GM21737 (cell line): ENCODE results near the gene SSTR3.
"Not testable (repeated sequence)": the region's sequence is repeated elsewhere in the genome, so short reads cannot be mapped to it uniquely, and the experiment has no call there.

Experiments used
- ATAC-seq: cut with Tn5 transposase; IDR thresholded peaks from one replicate; pipeline ENCODE4 v1.9.1; 2021; ENCODE audit warnings: mild to moderate bottlenecking, moderate library complexity; ENCODE audit not compliant: unreplicated experiment

Gene SSTR3

DNA sequence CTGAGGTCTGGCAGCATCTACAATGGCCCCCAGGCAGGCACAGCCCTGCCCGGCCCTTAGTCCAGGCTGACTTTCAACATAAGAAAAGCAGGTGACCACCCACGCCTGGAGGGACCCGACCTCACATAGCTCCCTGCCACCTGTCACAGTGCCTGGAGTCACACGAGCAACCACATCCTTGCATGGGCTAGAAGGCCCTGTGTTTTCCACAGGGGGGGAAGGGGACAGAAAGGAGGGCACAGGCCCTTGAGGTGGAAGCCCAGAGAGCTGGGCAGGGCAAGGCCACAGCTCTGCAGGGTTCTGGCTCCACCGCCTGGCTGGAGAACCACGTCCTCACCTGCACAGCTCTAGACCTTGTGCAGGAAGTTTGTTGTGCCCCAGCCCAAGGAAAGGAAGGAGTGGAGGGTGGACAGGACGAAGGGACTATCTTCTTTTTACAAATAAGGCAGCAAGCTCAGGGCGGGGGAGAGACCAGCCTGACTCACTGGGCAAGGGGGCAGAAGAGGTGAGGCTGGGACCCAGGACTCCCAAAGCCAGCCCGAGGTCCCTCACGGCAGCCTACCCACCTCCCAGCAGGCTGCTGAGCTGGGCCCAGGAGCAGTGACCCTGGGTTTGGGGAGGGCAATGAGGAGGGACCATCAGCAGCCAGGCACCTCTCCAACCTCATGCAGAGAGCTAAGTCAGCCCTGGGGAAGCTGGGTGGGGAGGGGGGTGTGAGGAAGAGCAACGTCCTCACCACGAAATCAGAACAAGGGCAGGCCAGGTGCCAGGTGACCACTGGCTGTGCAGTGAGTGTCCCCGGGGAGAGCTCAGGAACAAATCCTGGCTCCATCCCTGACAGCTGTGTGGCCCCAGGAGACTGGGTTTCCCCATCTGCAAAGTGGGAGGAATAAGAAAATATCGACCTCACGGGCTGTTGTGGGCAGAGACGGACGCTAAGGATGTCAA is 28.6 kb downstream of the SSTR3 start:
- no peak for ATAC-seq

DNA sequence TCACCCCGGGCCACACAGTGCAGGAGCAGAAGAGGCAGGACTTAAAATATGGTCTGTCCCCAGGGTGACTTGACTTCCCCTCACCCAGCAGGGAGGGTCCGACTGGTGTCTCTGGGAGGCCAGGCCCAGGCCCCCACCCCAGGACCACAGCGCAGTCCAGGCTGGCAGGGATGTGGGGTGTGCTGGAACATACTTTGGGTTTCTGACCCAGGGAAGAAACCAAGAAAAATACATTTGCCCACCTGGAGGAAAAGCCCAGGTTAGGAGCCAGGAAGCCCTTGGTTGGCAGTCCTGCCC is 29.4 kb downstream of the SSTR3 start:
- ATAC-seq = no peak

DNA sequence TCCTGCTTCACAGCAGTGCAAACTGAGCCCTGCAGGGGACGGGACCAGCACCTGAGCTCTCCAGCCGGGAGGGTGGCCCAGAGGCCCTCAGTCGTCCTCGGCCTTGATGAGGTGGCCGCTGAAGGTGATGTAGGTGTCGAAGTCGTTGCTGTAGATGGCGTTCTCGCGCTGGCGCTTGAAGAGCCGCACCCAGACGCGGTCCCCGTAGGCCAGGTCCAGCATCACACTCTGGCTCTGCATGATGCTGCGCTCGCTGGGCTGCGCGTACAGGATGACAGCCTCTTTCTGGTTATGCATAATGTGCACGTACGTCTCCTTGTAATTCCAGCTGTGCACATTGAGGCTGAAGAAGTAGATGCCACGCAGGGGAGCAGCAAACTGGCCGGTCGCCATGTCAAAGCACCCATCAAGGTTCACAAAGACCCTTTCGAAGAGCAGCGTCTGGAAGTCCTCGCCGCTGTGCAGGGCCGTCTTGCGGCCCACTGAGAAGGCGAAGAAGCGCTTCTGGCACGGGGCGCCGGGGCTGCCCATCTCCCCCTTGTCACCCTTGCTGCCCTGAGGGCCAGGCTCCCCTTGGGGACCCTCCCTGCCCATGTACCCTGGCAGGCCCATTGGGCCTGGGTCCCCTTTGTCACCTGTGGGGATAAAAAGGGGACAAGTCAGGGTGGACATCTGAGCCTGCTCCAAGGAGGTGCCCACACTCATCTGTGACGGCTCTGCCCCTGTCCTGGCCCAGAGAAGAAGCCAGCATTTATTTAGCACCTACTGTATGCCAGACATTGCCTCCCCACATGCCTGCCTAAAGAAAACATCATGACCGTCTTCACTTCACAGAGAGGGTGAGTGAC is 30.0 kb downstream of the SSTR3 start:
- no peak for ATAC-seq

DNA sequence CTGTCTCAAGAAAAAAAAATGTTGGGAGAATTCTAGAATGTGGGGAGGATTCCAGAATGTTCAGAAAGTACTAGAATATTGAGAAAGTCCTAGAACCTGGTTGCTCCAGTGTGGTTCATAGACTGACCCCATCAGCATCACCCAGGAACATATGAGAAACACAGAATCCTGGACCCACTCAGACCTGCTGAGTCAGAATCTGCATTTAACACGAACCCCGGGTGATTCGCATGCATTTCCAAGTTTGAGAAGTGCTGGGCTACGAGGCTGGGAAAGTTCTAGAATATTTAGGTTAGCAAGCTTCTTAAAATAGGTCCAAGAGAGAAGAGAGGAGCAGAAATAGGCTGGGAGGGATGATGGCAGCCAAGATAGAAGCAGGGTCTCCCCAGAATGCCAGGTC is 30.6 kb downstream of the SSTR3 start:
- no peak for ATAC-seq

DNA sequence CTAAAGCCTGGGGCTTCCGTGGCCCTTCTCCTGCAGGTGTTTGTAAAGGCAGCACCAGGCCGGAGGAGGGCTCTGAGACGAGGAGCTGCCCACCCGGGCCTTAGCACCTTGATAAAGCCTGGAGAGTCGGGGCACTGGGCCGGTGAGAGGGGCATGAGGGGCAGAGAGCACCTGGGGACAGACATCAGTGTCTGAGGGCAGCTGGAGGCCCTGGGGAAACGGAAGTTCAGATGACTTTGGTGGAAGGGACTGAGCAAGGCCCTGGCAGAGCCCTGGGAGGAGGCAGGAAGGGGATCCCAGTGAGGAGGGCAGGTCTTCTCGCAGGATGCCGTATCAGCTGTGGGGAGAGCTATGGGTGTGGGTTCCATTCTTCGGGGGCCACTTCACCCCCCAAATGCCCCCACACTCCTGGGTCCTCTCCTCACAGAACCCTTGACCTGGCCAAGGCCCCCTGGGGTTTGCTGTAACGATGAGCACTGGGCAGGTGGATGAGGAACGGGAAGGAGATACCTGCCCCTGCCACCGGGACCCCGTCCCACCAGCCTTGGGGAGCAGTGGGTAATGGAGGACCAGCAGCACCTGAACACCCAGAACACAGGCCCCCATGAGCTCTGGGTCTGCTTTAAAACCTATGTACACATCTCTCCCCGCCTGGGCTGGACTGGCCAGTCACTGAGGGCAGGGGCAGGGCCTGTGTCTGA is 31.6 kb downstream of the SSTR3 start:
- no peak for ATAC-seq

DNA sequence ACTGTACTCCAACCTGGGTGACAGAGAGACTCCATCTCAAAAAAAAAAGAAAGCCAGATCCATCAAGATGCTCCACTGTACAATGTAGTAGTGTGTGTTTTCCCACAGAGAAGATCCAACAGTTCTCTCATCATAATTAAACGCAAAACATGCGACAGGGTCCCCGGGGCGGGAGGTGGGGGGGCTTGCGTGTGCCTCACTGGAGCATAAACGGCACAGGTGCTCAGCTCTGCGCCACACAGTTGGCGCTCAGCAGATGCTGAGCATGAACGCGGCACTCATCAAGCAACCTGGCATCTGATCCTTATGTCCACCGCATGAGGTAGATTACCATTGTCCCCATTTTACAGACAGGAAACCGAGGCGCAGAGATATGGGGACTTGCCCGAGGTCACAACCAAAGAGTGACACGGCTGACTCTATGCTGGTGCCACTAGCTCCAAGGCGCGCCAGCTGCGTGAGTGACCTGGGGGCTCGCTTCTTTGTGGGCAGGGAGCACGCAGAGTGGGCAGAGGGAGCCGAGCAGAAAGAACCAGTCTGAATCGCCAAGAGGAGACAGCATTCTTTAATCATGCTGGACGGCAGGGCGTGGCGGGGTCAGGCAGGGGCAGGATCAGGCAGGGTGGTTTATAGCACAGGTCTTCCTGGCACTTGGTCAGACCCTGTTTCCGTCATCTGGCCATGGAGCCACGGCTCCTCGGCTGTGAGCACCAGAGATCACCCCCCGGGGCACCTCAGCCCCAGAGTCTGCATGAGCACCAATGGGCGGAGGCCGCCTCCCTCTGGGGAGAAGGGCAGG is 32.5 kb downstream of the SSTR3 start:
- no peak for ATAC-seq

DNA sequence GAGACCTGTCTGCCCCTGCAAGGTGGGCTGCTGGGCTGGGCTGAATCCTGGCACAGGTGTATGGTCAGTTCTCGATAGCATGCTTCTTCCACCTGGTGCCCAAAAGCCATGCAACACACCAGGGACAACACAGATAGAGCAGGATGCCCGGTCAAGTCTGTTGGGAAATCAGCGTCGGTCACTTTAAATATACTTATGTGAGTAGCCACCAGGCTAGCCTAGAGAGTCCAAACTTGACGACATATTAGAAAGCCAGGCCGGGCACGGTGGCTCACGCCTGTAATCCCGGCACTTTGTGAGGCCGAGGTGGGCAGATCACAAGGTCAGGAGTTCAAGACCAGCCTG is 33.2 kb downstream of the SSTR3 start:
- ATAC-seq = no peak

DNA sequence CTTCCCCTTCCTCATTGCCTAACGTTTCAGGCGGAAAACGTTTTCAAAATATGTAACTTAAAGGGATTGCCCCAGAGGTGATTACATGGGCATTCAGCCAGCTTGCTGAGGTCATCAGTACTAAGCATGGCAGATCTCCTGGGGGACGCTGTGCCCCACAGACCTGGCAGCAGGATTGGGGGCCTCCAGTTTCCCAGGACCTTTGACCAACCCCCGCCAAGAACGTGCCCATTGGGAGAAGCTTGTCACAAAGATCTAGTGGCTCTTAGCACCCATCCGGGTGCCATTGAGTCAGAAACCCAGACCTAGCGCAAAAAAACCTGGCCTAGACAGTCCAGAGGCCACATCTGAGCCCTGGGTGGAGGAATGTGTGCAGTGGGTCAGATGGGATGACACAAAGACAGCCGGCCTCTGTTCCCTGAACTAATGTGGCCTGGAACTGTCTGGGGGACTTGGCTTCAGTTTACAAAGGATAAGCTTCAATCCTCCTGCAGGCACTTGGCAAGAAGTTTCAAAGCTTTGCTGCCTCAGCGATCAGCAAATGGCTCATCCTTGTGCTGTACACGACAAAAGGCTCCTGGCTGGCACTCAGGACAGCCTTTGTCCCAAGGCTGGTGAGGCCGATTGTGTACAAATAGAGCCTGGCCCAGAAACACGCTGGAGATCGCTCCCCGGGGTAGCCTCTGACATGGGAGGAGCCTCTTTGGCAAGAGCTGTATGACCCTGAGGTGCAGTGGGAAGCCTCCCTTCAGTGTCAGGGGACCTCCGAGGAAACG is 33.7 kb downstream of the SSTR3 start:
- ATAC-seq = no peak

DNA sequence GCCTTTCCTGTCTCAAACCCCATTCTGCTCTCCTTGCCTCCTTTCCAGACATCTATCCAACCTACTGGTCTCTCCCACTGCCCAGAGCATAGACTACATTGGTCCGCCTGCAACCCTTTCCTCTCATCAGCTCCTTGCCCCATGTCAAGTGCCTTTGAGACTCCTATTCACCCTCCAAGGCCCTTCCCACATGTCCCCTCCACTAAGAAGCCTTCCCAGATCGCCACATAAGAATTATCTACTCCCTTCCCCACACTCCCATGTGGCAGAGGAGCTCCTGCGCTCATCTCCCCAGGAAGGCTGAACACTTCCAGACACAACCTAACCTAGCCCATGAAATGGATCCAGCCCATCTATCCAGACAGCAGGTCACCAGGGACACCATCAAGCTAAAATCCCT is 34.5 kb downstream of the SSTR3 start:
- no peak for ATAC-seq

DNA sequence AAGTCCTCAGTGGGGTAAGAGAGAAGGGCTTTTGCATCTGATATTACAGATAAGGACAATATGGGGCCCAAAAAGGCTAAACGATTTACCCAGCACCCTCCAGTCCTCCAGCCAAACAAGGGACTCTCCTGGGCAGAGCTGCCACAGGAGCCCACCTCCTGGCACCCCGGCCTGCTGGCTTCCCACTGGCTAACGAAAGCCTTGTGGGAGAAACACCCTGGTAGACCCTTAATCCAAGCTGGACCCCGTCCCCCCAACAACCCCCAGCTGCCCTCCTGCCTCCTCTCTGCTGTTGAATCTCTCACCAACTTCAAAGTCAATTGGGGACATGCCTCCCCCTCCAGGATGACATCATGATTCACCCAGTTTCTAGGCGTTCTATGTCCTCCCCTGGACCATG is 35.1 kb downstream of the SSTR3 start:
- no peak for ATAC-seq

DNA sequence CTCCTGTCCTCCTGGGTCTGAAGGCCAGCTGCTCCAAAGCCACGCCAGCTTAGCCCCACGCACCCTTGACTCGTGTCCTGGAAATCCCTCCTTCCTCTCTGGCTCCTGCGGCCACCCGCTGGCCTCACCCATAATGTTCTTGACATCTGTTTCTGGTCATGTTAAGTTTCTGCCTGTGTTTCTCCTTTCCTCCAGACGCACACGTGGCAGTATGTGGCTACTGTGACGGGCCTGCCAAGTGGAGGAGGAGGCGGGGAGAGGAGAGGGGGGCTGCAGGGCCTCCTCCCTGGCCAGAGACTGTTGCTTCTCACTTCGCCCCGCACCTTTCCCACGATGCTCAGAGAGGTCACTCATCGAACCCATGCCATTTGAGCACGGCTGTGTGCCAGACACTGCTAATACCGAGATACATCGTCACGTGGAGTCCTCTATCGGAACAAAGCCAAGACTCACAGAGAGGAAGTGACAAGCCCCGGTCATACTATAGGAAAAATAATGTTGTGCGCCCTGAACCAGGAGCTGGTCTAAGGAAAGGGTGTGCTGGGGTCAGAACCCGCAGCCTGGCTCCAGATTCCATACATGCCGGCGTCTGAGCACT is 35.7 kb downstream of the SSTR3 start:
- ATAC-seq = no peak

DNA sequence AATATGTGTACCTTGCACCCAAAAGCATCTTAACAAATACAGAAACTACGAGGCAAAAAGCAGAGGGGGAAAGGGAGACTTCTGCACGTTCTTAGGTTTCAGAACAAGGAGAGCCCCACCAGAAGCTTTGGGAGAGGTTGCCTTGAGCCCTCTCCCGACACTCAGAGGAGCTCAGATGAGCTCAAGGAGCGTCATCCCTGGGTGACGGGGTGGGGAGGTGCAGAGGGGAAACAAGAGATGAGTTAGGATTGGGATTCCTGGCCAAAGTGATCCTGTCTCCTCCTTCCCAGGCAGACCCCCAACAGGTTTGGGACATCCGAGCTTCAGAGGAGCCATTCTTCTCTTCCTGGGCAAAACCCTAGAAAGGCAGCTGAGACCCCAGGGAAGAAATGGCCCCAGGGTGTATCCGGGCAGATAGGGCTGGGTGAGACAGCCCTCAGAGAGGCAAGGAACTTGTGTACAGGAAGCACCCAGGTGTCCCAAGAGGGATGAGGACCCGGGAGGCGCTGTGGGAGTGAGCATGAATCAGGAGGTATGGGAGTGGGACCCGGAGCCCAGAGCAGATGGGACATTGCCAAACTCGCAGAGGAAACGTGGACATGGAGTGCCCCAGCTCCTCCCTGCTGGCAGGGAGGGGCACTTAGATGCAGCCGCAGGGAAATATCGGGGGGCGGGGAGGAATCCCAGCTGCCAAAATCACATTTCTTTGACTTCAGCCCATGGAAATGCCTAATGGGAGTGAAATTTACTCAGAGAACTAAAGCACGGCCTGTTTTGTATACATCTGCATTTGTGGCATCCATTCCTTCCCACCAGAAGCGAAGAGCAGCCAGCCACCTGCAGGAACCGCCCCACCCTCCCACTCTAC is 36.6 kb downstream of the SSTR3 start:
- no peak for ATAC-seq

DNA sequence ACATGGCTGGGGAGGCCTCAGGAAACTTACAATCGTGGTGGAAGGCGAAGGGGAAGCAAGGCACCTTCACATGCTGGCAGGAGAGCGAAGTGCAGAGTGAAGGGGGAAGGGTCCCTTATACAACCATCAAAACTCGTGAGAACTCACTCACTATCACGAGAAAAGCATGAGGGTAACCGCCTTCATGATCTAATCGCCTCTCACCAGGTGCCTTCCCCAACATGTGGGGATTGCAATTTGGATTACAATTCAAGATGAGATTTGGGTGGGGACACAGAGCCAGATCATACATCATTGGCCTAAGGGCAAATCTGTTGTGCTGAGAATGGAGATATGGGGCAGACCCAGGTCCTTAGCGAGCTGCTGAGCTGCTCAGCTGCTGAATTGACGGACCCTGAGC is 37.3 kb downstream of the SSTR3 start:
- no peak for ATAC-seq

DNA sequence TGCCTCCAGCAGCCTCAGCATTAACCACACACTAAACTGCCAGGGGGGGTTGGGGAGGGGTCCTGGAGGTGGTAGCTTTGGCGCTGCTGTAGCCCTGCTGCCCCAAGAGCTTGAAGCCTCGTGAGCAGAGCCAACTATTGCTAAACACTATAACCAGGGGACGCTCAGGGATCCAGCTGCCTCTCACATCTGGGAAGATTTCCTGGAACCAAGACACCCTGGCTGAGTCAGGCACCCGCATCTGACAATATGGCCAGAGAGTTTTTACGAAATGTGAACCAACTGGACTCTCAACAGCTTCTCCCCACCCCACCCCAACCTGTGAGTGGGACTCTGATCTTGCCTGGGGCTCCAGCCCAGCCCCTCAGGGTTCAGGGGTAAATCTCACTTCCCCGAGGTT is 38.6 kb downstream of the SSTR3 start:
- ATAC-seq = no peak

DNA sequence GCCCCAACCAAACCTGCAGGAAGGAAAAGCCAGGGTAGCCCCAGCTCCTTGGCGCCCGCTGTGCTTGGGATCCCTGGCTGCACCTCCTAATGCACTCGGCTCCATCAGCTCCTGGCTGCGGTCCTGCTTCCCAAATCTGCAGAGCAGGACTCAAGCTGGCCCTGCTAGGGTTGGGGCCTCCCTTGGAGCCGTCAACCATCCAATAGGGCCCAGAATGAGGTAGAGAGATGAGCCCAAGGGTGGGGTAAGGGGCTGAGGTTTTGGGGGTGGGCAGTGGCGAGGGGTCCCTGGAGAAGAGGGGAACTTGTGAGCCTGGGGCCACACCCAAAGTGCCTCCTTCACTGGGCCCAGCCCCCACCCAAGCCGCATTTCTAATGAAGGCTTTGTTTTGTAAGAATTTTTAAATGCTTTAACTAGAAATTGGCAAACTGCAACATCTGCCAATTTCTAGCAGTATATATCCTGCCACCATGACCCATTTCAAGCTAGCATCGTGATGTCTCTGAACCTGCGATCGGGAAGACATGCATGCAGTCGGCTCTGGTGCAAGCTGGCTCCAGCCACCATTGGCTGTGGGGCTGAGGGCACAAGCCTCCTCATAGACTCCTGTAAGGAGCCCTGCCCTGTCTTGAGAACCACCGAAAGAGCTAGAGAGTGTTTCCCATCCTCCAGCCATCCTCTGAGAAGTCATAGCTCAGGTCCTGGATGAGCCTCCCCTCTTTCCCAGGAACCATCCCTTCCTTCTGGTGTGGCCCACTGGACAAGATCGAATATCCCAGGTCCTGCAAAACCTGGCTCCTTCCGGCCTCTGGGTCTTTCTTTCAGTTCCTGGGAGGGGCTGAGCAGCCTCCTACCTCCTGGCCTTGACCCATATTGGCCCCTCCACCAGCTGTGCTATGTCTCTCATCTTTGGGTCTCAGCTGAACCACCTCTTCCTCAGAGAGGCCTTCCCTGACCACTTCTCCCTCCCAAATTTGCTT is 39.7 kb downstream of the SSTR3 start:
- ATAC-seq = no peak

DNA sequence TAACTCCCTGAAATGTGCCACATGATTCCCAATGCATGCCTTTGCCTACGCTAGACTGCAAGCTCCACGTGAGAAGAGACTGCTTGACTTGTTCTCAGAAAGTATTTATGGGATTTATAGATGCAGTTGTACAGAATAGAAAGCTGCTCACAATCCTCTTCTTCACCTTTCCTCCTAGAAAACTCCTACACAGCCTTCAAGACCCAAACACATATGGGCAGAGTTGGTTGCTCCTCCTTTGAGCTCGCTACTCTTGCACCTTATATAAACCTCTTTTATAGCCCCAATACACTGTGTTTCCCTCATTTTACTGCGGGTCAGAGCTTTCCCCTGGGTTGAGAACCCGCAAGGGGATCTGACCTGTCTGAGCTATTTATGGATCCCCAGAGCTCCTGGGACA is 40.6 kb downstream of the SSTR3 start:
- ATAC-seq = no peak

DNA sequence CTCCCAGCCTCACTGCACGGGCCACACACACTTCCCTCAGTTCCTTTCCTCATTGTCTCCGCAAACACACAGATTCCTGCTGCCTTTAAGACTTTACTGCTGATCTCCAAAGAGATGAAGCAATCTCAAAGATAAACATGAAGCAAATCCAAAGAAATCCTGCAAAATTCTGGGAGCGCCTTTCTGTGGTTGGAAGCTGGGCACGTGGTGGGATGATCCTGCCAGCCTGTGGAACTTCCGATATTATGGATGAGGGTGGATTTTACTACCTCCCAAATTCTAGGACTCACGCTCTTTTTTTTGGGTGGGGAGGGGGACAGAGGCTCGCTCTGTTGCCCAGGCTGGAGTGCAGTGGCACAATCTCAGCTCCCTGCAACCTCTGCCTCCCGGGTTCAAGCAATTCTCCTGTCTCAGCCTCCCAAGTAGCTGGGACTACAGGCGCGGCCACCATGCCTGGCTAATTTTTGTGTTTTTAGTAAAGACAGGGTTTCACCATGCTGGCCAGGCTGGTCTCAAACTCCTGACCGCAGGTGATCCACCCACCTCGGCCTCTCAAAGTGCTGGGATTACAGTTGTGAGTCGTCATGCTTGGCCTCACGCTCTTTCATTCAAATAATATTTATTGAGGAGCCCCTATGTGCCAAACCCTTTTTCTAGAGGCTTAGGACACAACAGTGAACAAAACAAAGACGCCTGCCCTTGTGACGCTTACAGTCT is 41.4 kb downstream of the SSTR3 start:
- not testable (repeated sequence) for ATAC-seq
